IMR-90 (cell line): Measurements from ENCODE around the gene BDKRB1. TPM values are rescaled to one million over a fixed set of nuclear protein-coding genes. Genes with fewer than 3 reads are reported as not detected.
A peak's percentile ranks its signal among the peaks of the same experiment; 100 is the strongest.

Source experiments
- ATAC-seq: fragments of 200-7000 bp; cut with Tn5 transposase; 2 replicates; pipeline ENCODE4 v1.9.1; 2020; ENCODE audit warnings: low read depth, mild to moderate bottlenecking, moderate library complexity
- BruUV-seq: library from RNA; stranded (reverse); fragments of 400-500 nt; replicated peaks from 2 replicates; lab custom pipeline; 2021; lab: Mats Ljungman, UMichigan
- CTCF ChIA-PET: fragments of 300-600 bp; formaldehyde crosslinking; extraction: SDS; loops from one replicate; lab custom pipeline; 2021; ENCODE audit warnings: antibody characterized with exemption; lab: Yijun Ruan, JAX
- POLR2A ChIA-PET: fragments of 300-600 bp; sonication (Branson Sonifier 250); formaldehyde crosslinking; loops from one replicate; lab custom pipeline; 2022; ENCODE audit warnings: antibody characterized with exemption; ENCODE audit not compliant: unreplicated experiment; lab: Charles Lee
- DNase-seq: peaks from one replicate; pipeline ENCODE4 v3.0.0; 2013
- H2AFZ ChIP-seq: replicated peaks from 2 replicates; pipeline ENCODE3; 2013; ENCODE audit warnings: low read length, mild to moderate bottlenecking; ENCODE audit not compliant: poor library complexity
- H2AK5ac ChIP-seq: 2 replicates; pipeline ENCODE4 v1.6.1; 2013; ENCODE audit warnings: low read depth, low read length, inconsistent platforms
- H2AK9ac ChIP-seq: replicated peaks from 2 replicates; pipeline ENCODE3; 2013; ENCODE audit warnings: mild to moderate bottlenecking, low read depth, low read length, moderate library complexity; ENCODE audit not compliant: poor library complexity
- H2BK120ac ChIP-seq: 2 replicates; pipeline ENCODE4 v1.6.1; 2013; ENCODE audit warnings: low read depth, low read length, inconsistent platforms
- H2BK15ac ChIP-seq: 3 replicates; pipeline ENCODE4 v1.6.1; 2013; ENCODE audit warnings: low read depth, low read length, inconsistent platforms
- H2BK20ac ChIP-seq: 2 replicates; pipeline ENCODE4 v1.6.1; 2013; ENCODE audit warnings: low read depth, mild to moderate bottlenecking, inconsistent platforms, low read length, moderate library complexity
- H2BK5ac ChIP-seq: 2 replicates; pipeline ENCODE4 v1.6.1; 2013; ENCODE audit warnings: mild to moderate bottlenecking, low read depth, low read length, inconsistent platforms; ENCODE audit not compliant: poor library complexity, severe bottlenecking
- H3K14ac ChIP-seq: replicated peaks from 2 replicates; pipeline ENCODE4 v1.6.1; 2013; ENCODE audit warnings: low read depth, low read length, inconsistent platforms
- H3K18ac ChIP-seq: 2 replicates; pipeline ENCODE4 v1.6.1; 2013; ENCODE audit warnings: low read depth, low read length, control low read depth
- H3K23ac ChIP-seq: 2 replicates; pipeline ENCODE4 v1.6.1; 2013; ENCODE audit warnings: low read depth, low read length, inconsistent platforms
- H3K27ac ChIP-seq: 2 replicates; pipeline ENCODE4 v1.5.1; 2013; ENCODE audit warnings: mild to moderate bottlenecking, control low read depth, low read length; ENCODE audit not compliant: insufficient read depth
- H3K27me3 ChIP-seq: 2 replicates; pipeline ENCODE4 v1.6.1; 2013; ENCODE audit warnings: low read length; ENCODE audit not compliant: control insufficient read depth, insufficient read depth
- H3K36me3 ChIP-seq: 2 replicates; pipeline ENCODE4 v1.6.1; 2013; ENCODE audit warnings: low read length, mixed read lengths; ENCODE audit not compliant: control insufficient read depth, insufficient read depth
- H3K4ac ChIP-seq: 2 replicates; pipeline ENCODE4 v1.6.1; 2013; ENCODE audit warnings: low read depth, low read length, inconsistent platforms
- H3K4me1 ChIP-seq: 2 replicates; pipeline ENCODE4 v1.6.1; 2013; ENCODE audit warnings: low read length, mixed read lengths; ENCODE audit not compliant: control insufficient read depth, insufficient read depth
- H3K4me2 ChIP-seq: 2 replicates; pipeline ENCODE4 v1.6.1; 2013; ENCODE audit warnings: low read depth, mild to moderate bottlenecking, control low read depth, low read length, moderate library complexity
- H3K4me3 ChIP-seq: 2 replicates; pipeline ENCODE4 v1.5.1; 2013; ENCODE audit warnings: low read depth, mild to moderate bottlenecking, control low read depth, low read length, moderate library complexity; ENCODE audit not compliant: insufficient read depth
- H3K56ac ChIP-seq: 2 replicates; pipeline ENCODE4 v1.6.1; 2013; ENCODE audit warnings: low read length, inconsistent platforms; ENCODE audit not compliant: insufficient read depth; ENCODE audit errors: extremely low read depth
- H3K79me1 ChIP-seq, 2 experiments: 2 replicates each; pipeline ENCODE4 v1.6.1; 2013; ENCODE audit warnings: low read length in 2 of 2, inconsistent platforms in 1 of 2, low read depth in 1 of 2
- H3K9ac ChIP-seq: 2 replicates; pipeline ENCODE4 v1.6.1; 2013; ENCODE audit warnings: low read depth, low read length, control low read depth
- H3K9me1 ChIP-seq: 2 replicates; pipeline ENCODE4 v1.6.1; 2013; ENCODE audit warnings: low read length, inconsistent platforms; ENCODE audit not compliant: insufficient read depth
- H3K9me3 ChIP-seq: 2 replicates; pipeline ENCODE4 v1.6.1; 2013; ENCODE audit warnings: low read length; ENCODE audit not compliant: control insufficient read depth, insufficient read depth
- H4K20me1 ChIP-seq: 2 replicates; pipeline ENCODE4 v1.6.1; 2013; ENCODE audit warnings: low read length, inconsistent platforms; ENCODE audit not compliant: insufficient read depth
- H4K5ac ChIP-seq: 2 replicates; pipeline ENCODE4 v1.6.1; 2013; ENCODE audit warnings: mild to moderate bottlenecking, low read depth, low read length, control low read depth
- H4K8ac ChIP-seq, 2 experiments: 2 replicates each; pipeline ENCODE4 v1.6.1; 2013; ENCODE audit warnings: low read depth in 2 of 2, low read length in 2 of 2, control low read depth in 1 of 2, inconsistent platforms in 1 of 2
- H4K91ac ChIP-seq: 2 replicates; pipeline ENCODE4 v1.6.1; 2013; ENCODE audit warnings: low read depth, low read length, inconsistent platforms; ENCODE audit not compliant: insufficient read depth
- CEBPB ChIP-seq: IDR thresholded peaks from 2 replicates; pipeline ENCODE4 v1.6.1; 2012; ENCODE audit warnings: low read depth, low read length, improper control_type of control experiment
- FOS ChIP-seq: fragments of 150-350 bp; IDR thresholded peaks from 2 replicates; pipeline ENCODE4 v1.6.1; 2016; ENCODE audit warnings: low read depth, low read length
- MAFK ChIP-seq: IDR thresholded peaks from 2 replicates; pipeline ENCODE4 v1.6.1; 2012; ENCODE audit warnings: low read depth, low read length, improper control_type of control experiment
- MXI1 ChIP-seq: IDR thresholded peaks from 2 replicates; pipeline ENCODE4 v1.6.1; 2012; ENCODE audit warnings: low read depth, mild to moderate bottlenecking, low read length, moderate library complexity, borderline replicate concordance
- WGBS, 2 experiments: methylation state at CpG; one replicate each; pipeline versions ENCODE4 v1.1.5 to v1.1.7; 2013; ENCODE audit warnings: missing lambda C conversion rate in 2 of 2; ENCODE audit not compliant: insufficient read length in 1 of 2; ENCODE audit errors: extremely low coverage in 2 of 2; 5-methylcytosine and 5-hydroxymethylcytosine counted together
- dilution Hi-C: fragments of 300-500 bp; cut with HindIII; formaldehyde crosslinking; loops from one replicate; pipeline ENCODE4 v1.14.3; 2018; ENCODE audit warnings: low sequenced_read_pairs; ENCODE audit not compliant: unreplicated experiment
- in situ Hi-C: fragments of 300-500 bp; cut with MboI; formaldehyde crosslinking; loops from 3 replicates; pipeline ENCODE4 v1.14.3; 2019; ENCODE audit warnings: low sequenced_read_pairs, inconsistent platforms, mixed read lengths
- intact Hi-C: fragments of 100-400 bp; cut with micrococcal nuclease; formaldehyde crosslinking; loops from 2 replicates; pipeline ENCODE4 v1.10.0; 2022
- polyA plus RNA-seq, 3 experiments: library from polyadenylated mRNA; depleted of rRNA; stranded (reverse); fragments of >200 nt; gene quantifications; 2 replicates each; pipeline ENCODE4 v1.2.3, GENCODE V29; 2012; ENCODE audit warnings: low replicate concordance in 1 of 3
- total RNA-seq: library from RNA; depleted of rRNA; stranded (reverse); fragments of >200 nt; gene quantifications from 2 replicates; pipeline ENCODE4 v1.2.3, GENCODE V29; 2012
- TF ChIP-seq, protein P1 (sequence below): fragments of 150-350 bp; IDR thresholded peaks from 2 replicates; pipeline ENCODE4 v1.6.1; 2016; ENCODE audit warnings: low read depth, mild to moderate bottlenecking, low read length, moderate library complexity, borderline replicate concordance

BDKRB1 gene
- total and polyA plus RNA-seq, 2 of the 4 experiments (the other 2 are of a cell fraction), result 56.5 to 130 TPM

DNA sequence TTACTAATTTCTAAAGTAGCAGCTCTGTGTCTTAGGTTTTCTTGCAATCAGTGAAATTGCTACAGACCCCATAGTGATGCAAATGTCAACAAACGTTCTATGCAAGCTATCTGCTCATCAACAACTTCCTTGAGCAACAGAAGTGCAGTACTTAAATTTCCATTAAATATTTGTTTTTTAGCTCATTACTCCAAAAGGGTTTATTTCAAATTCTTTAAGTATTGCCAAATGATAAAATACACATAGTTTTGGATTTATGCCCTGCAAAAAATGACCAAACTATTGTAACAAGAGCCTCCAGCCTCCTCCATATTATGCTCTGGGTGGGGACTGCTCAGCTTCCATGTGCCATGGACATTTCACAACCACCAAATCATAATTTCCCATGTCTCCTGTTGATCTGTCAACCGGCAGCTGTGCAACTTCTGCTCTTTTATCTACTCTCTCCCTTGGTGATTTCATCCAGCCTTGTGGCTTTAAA, 4.4 kb downstream of the BDKRB1 start:
- ATAC-seq (peak; percentile 31), DNase-seq (peak; percentile 77)
- Histone ChIP-seq H2BK15ac (peak overlapping the region; percentile 55; the same call in 1 of the 3 replicates), H2BK5ac (peak overlapping the region; percentile 86), H3K4me2 (peak overlapping the region; percentile 40; the same call in 1 of the 2 replicates), H3K4ac (peak overlapping the region; percentile 64; the same call in 1 of the 2 replicates), H2BK120ac (peak overlapping the region; percentile 47), H4K20me1 (peaks cover 29% of the 10 kb centered on the region), H3K4me1 (peaks cover 30% of the 10 kb centered on the region), H4K5ac (no peak overlapping the region), H4K91ac (peak overlapping the region; percentile 26; the same call in 1 of the 2 replicates), H3K27me3 (no peaks in the 10 kb centered on the region), H2AFZ (no peak overlapping the region), H3K23ac (peak overlapping the region; percentile 63; the same call in 1 of the 2 replicates), H3K4me3 (no peak overlapping the region), H2BK20ac (0 out of 2 replicates have a peak overlapping the region, but pooled peaks have one; percentile 72), H4K8ac (peak overlapping the region in 1 of 2 experiments; percentile 34; a peak in 2 of 4 replicates), H3K14ac (peak overlapping the region; percentile 23; the same call in 1 of the 2 replicates), H2AK9ac (peak overlapping the region; percentile 2), H2AK5ac (0 out of 2 replicates have a peak overlapping the region, but pooled peaks have one; percentile 47), H3K9me3 (peaks cover 5% of the 10 kb centered on the region), H3K56ac (peak overlapping the region; percentile 51; the same call in 1 of the 2 replicates), H3K36me3 (peaks cover 51% of the 10 kb centered on the region), H3K9me1 (peaks cover 11% of the 10 kb centered on the region), H3K9ac (no peak overlapping the region), H3K18ac (0 out of 2 replicates have a peak overlapping the region, but pooled peaks have one; percentile 4), H3K79me1 (peaks cover 22 to 63% of the 10 kb centered on the region in 2 experiments; a peak in 3 of 4 replicates), H3K27ac (peak overlapping the region; percentile 88; the same call in 1 of the 2 replicates)
- dilution Hi-C loops (no loop called here), intact Hi-C loops (loop anchor here (10.0 kb wide), 1 partner anchor 726 kb away; the partner anchor contains the start of gene GLRX5), in situ Hi-C loops (loop anchor here (25.0 kb wide), 1 partner anchor 723 kb away; the partner anchor contains the start of gene GLRX5)
- no TSS peak for BruUV-seq
- 10% methylated on average over 1 of the region's 2 CpGs; no CpG with 5 or more reads in 1 of the 2 experiments for WGBS, 2 experiments
- ChIA-PET POLR2A (interaction anchor here (0.6 to 0.9 kb wide), 2 partner anchors 115 to 123 kb away, joined by 3 to 4 read pairs; no protein-coding TSS in a partner anchor), CTCF (interaction anchor here (0.7 to 1.2 kb wide), 3 partner anchors 15 to 162 kb away, joined by 3 to 4 read pairs (median 4); no protein-coding TSS in a partner anchor)
- TF ChIP-seq MXI1 (peak; percentile 83; the same call in 1 of the 2 replicates), FOS (0 out of 2 replicates have a peak, but pooled peaks have one; percentile 6), MAFK (no peak), CEBPB (peak; percentile 75)
- TF ChIP-seq, protein P1, sequence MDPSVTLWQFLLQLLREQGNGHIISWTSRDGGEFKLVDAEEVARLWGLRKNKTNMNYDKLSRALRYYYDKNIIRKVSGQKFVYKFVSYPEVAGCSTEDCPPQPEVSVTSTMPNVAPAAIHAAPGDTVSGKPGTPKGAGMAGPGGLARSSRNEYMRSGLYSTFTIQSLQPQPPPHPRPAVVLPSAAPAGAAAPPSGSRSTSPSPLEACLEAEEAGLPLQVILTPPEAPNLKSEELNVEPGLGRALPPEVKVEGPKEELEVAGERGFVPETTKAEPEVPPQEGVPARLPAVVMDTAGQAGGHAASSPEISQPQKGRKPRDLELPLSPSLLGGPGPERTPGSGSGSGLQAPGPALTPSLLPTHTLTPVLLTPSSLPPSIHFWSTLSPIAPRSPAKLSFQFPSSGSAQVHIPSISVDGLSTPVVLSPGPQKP, result no peak
